HCT116 (cell line): Measurements from ENCODE around the gene CILP2.

ENCODE experiments used
- ATF3 ChIP-seq: IDR thresholded peaks from 2 replicates; pipeline ENCODE4 v1.6.1; 2012
- CTCF ChIP-seq, 3 experiments: fragments of 200-600 bp in 1 of 3; sonication (generic) in 1 of 3; IDR thresholded peaks in 2 of 3; conservative IDR thresholded peaks in 1 of 3; 2 replicates each; pipeline ENCODE4 v1.5.1; 2012 to 2017; ENCODE audit warnings: low read depth in 2 of 3, low read length in 2 of 3, antibody characterized with exemption in 1 of 3, borderline replicate concordance in 1 of 3, control low read depth in 1 of 3, mild to moderate bottlenecking in 1 of 3, mixed read lengths in 1 of 3, mixed run types in 1 of 3, moderate library complexity in 1 of 3; ENCODE audit not compliant: insufficient read depth in 1 of 3
- EGR1 ChIP-seq: IDR thresholded peaks from 2 replicates; pipeline ENCODE4 v1.6.1; 2012; ENCODE audit warnings: low read depth
- ELF1 ChIP-seq: IDR thresholded peaks from 2 replicates; pipeline ENCODE4 v1.6.1; 2012; ENCODE audit warnings: low read depth, borderline replicate concordance
- EZH2 ChIP-seq: fragments of 200-600 bp; sonication (generic); IDR thresholded peaks from 2 replicates; pipeline ENCODE4 v1.6.1; 2017; ENCODE audit warnings: antibody characterized with exemption, mixed run types
- EZH2phosphoT487 ChIP-seq: fragments of 200-600 bp; IDR thresholded peaks from 2 replicates; pipeline ENCODE4 v1.6.1; 2018; ENCODE audit warnings: antibody characterized with exemption, borderline replicate concordance
- JUND ChIP-seq: IDR thresholded peaks from 2 replicates; pipeline ENCODE4 v1.6.1; 2012
- POLR2A ChIP-seq: IDR thresholded peaks from 2 replicates; pipeline ENCODE4 v1.7.0; 2011; ENCODE audit warnings: borderline replicate concordance; ENCODE audit not compliant: insufficient read depth, insufficient read length; ENCODE audit errors: extremely low read depth
- POLR2AphosphoS5 ChIP-seq: IDR thresholded peaks from 2 replicates; pipeline ENCODE4 v1.6.1; 2011; ENCODE audit warnings: mild to moderate bottlenecking, low read depth, low read length, moderate library complexity
- SIN3A ChIP-seq: IDR thresholded peaks from 2 replicates; pipeline ENCODE4 v1.6.1; 2012; ENCODE audit warnings: low read depth
- SRF ChIP-seq: IDR thresholded peaks from 2 replicates; pipeline ENCODE4 v1.6.1; 2012; ENCODE audit warnings: low read depth

GRCh38 chr19:19559931-19560330 is 21.9 kb downstream of the CILP2 start:
- TF ChIP-seq CTCF (IDR thresholded peaks at IDR 0.05 in 2 of 3, conservative IDR thresholded peaks at IDR 0.05 in 1 of 3; ENCODE audit: borderline replicate concordance in 1 of 3, insufficient read depth in 1 of 3, low read depth in 2 of 3, low read length in 2 of 3) = no peak
- no peak for TF ChIP-seq POLR2A
- no peak for TF ChIP-seq ELF1
- TF ChIP-seq POLR2AphosphoS5 = no peak
- TF ChIP-seq SRF = no peak
- TF ChIP-seq EZH2 = no peak
- no peak for TF ChIP-seq EZH2phosphoT487
- no peak for TF ChIP-seq JUND
- TF ChIP-seq EGR1 = no peak
- no peak for TF ChIP-seq SIN3A
- no peak for TF ChIP-seq ATF3
